ENCODE measurements around the gene PPP1R37.

The PPP1R37 gene

DNA sequence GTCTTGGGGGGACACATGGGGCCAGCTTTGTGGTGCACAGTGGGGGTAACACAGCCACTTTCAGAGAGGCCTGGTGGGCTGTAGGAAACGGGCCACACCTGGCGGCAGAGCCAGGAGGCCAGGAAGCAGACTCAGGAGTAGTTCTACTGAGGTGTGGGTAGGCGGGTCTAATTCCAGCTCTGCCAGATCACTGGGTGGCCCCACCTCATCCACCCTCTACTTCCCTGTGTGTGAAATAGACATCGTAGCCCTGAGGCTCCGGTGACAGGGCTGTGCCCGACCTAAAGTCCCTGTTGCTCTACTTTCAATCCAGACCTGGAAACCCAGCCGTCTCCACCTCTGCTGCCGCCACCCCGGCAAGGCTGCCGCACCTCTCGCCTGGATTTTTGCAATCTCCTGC is 63.8 kb downstream of the PPP1R37 start:
- DNase-seq = no peak

DNA sequence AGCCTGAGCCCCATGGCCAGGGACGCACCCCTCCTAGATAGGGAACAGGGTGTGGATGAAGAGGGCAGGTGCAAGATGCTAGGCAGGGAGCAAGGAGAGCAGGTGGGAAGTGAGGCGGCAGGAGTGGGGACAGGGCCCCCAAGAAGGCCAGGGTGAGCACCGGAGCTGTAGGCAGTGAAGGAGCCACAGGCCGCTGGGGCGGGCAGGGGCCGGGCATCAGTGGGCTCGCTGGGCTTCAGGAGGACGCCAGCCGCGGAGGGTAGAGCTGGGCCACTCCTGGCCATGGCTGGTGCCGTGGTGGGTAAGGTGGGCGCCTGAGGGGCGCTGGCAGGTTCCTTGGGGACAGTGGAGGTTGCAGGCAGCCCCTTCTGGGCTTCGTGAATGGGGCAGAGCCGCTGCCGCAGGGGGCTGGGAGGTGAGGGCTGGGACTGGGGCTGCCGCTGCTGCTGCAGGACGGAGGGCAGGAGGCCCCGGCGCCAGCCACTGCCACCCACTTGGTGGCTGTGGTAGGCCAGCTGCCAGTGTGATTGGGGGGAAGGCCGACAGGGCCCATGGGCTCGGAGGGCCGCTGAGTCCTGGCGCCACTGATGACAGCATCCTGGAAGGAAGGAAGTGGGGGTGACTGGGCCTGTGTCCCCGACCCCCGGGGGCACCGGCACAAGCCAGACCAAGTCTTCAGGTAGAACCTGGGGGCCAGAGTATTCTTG is 65.7 kb downstream of the PPP1R37 start:
- DNase-seq = no peak

DNA sequence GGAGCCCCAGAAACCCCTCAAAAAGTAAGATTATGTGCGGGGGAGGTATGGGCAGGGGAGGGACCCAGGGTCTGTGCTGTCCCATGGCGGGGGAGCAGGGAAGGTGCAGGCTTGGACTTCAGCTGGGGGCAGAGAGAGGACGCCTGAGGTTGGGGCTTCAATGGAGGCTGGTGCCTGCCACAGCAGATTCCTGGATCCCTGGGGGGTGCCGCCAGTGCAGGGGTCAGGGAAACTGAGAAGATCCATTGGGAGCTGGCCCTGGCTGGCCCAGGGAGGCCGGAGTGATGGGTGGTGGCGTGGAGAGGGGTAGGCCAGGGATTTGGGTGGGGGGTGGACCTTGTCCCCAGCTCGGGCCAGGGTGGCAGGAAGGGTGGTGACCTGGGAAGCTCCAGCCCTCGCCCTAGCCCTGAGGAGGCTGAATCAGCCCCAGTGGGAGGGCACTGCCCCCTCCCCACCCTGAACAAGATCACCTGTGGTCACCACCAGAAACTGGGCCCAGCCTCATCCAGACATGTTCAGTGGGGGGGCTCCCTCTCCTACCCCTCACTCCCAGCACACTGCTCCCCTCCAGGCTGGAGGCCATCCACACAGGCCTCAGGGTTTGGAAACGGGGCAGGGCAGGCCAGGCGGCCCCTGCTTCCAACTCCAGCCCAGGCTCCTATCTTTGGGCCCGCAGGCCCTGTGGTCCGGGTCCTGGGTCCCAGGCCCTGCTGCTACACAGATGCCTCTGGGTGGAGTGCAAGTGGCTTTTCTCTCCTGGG is 66.4 kb downstream of the PPP1R37 start:
- DNase-seq = no peak

- no peak for DNase-seq
These were observed 67.0 kb downstream of the PPP1R37 start for GRCh38 chr19:45159971-45160324.

GRCh38 chr19:45160870-45161737 is 68.1 kb downstream of the PPP1R37 start, which contains the start of gene NKPD1:
NKPD1 (minus strand) TSS chr19:45160982; CDS start chr19:45160150, 832 bp downstream.
- no peak for DNase-seq

- no peak for DNase-seq
These were observed 69.0 kb downstream of the PPP1R37 start for GRCh38 chr19:45161738-45162607.

DNA sequence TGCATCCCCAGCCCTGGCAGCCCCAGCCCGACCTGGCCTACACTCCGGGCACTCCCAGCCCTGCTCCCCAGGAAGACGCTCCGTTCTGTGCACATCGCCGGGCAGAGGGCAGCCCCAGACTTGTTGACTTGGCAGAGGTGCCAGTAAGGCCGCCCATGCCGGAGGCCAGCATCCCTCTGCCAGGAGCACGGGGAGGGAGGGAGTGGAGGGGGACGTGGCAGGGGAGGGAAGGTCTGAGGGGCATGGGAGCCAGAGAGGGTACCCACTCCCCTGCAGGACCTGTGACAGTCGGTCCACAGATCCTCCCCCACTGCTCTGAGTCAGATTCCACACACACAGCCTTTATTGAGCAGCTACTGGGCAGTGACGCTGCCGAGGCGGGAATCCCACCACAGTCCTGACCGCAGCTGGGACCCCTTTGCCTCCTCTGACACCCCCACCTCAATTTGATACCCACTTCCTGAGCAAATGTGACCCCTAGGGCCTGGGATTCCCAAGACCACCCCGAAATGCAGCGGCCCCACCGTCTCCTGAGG is 69.7 kb downstream of the PPP1R37 start:
- no peak for DNase-seq

GRCh38 chr19:45163156-45163555 is 70.2 kb downstream of the PPP1R37 start:
- DNase-seq = no peak

GRCh38 chr19:45163751-45164460 is 70.9 kb downstream of the PPP1R37 start:
- DNase-seq = no peak

GRCh38 chr19:45164577-45165335 is 71.8 kb downstream of the PPP1R37 start:
- DNase-seq = no peak

DNA sequence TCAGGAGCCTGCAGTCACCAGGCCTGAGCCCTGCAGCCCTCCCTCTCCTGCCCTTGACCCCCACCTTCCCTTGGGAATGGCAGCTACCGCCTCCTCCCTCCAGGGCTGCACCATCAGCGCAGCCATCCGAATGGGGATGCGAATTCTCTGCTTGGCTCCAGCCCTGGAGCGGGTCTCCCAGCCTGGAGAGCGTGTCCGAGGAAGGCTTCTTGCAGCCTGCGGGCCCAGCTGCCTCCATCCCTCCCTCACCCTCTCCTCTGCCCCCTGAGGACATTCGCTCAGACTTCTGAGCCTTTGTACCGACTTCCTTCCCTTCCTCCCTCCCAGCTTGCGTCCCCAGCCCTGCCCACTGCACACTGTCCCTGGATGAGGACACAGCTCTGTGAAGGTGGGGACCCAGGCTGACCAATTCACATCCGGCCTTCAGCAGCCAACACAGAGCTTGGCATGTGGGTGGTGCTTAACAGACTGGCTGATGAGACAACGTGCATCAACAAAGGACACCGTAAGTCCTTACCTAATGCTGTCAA is 73.8 kb downstream of the PPP1R37 start:
- no peak for DNase-seq

DNA sequence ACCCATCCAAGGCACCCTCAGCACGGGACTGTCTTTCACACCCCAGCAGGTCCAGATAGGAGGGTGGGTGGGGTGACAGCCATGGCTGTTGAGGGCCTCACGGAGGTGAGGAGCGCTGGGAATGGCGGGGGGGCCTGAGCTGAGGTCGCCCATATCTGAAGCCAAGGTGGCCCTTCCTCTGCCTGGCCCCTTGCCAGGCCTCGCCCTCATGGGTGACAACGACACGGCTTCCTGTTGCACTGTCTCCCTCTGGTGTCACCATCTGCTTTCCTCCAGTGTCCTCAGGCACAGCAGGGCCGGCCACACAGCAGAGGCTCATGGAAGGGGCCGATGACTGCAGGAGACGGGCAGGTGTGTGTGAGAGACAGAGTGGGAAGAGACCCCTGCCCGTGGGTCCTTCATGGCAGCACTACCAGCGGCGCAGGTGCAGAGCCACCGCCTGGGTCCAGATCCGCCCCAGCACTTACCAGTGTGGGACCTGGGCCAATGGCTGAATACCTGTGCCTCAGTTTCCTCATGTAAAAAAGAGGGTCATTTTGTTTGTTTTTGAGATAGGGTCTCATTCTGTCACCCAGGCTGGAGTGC is 75.9 kb downstream of the PPP1R37 start:
- no peak for DNase-seq

DNA sequence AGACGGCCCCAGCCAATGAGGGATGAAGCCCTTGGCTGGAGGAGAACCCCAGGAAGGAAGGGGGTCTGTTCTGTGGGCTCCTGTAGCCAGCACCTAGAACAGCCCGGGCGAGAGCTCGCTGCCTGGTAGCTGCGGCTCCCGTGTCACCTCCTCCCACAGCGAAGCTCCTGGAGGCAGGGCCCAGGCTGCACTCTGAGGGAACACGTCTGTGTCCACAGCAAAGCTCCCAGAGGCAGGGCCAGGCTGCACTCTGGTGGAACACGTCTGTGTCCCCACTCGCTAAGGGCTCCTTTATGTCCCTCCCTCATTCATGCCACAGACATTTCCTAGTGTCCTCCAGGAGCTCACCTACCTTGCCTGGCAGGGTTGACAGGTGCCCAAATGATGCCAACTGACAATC is 76.6 kb downstream of the PPP1R37 start:
- DNase-seq = no peak

DNA sequence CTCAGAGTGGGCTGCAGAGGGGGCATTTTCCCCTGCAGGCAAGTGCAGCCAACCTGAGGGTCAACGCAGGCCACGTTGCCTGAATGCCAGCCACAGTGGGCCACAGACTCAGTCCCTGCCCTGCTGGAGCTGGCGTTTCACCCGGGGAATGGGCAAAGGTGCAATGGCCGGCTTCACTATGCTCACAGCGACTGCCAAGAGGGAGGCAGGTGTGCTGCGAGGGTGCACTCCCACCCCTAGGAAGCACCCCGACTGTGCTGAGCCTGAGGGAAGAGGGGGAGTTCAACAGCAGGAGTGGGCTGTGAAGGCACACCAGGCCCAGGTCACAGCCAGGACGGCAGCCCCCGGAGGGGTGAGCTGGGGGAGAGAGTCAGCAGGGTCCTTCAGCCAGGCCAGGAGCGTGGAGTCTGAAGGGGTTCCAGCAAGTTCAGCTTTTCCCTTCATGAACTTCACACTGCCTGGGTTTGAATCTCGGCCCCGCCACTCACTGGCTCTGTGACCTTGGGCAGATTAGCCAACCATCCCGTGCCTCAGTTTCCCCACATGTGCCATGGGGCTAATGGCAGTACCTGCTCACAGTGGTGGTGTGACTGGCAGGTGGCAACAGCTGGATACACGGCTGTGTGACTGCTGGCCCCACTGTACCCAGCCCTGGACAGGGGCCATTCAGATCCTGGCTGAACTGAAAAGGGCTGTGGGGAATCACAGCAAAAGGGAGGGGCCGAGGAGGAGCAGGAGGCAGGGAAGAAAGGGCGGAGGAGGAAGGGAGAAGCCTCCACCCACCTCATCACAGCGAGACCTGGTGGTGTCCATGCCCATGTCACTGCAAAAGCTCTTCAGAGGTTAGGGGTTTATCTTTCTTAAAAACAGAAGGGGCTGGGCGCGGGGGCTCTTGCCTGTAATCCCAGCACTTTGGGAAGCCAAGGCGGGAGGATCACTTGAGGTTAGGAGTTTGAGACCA is 77.4 kb downstream of the PPP1R37 start:
- no peak for DNase-seq

- no peak for DNase-seq
These were observed 78.2 kb downstream of the PPP1R37 start for GRCh38 chr19:45171211-45171623.

DNA sequence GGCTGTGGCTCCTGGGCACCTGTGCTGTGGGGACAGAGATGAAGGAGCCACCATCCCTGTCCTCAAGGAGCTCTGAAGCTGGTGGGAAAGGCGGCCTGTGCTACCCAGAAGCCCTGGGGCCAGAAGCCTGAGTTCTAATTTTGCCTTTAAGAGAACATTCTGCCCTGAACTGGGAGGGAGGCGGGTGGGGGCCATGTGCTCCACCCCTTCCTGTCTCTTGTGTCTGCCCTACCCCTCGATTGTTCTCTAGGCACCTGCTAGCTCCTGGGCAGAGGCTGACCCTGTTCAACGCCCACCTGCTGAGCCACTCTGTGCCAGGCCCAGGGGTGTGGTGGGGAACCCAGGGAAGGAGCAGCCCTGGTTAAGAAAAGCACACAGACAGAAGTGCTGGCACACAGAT is 79.2 kb downstream of the PPP1R37 start:
- no peak for DNase-seq

- no peak for DNase-seq
These were observed 79.7 kb downstream of the PPP1R37 start for GRCh38 chr19:45172611-45173208.

DNA sequence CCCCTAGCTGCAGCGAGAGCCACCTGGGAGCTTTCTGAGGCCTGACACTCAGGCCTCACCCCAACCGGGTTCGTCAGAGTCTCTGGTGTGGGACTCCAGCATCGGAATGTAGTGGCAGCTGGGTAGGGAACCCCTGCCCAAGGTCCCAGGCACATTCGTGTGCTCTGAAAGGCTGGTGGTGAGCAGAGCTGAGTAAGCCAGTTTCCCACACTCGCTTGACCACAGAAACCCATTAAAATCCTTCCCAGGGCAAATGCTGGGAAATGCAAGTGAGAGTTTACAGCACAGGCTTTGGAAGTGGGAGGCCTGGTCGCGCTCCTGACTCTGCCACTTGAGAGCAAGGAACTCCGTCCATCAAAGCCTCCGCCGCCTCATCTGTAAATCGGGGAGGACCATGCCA is 80.8 kb downstream of the PPP1R37 start:
- DNase-seq = no peak
